Measurements from ENCODE around the gene SLC12A6. TPM values are rescaled to one million over a fixed set of nuclear protein-coding genes. Genes with fewer than 3 reads are reported as not detected.

The SLC12A6 gene
- total RNA-seq, 2 experiments from 2014 or later: 19.2 to 20.1 TPM

Other genes with a start within 250 kb of the SLC12A6 start
- 10 to 100 TPM; 56.3 to 63.0 TPM for gene EMC7, start 235.9 kb downstream of the SLC12A6 start, total RNA-seq
- 1 to 10 TPM; 2.7 to 2.8 TPM for gene PGBD4, start 235.7 kb downstream of the SLC12A6 start, total RNA-seq
- 10 to 100 TPM; 36.2 to 37.0 TPM for gene KATNBL1, start 127.7 kb downstream of the SLC12A6 start, total RNA-seq
- gene EMC4, start 112.8 kb downstream of the SLC12A6 start, total RNA-seq: 100 to 1,000 TPM in 1 of 2 experiments, 10 to 100 TPM in 1; 96.7 to 101 TPM
- 100 to 1,000 TPM; 285 to 303 TPM for gene NOP10, start 5.4 kb upstream of the SLC12A6 start, total RNA-seq
- not detected for gene NUTM1, start 5.5 kb upstream of the SLC12A6 start, total RNA-seq
- 10 to 100 TPM; 49.8 to 49.9 TPM for gene LPCAT4, start 29.4 kb upstream of the SLC12A6 start, total RNA-seq
- gene GOLGA8A, start 100.0 kb upstream of the SLC12A6 start, total RNA-seq: 100 to 1,000 TPM; 123 to 126 TPM
- gene GOLGA8B, start 245.9 kb upstream of the SLC12A6 start, total RNA-seq: 100 to 1,000 TPM; 132 to 139 TPM